HCT116 (cell line): ENCODE measurements around the gene SLC2A9. TPM values are rescaled to one million over a fixed set of nuclear protein-coding genes. Genes with fewer than 3 reads are reported as not detected.

ENCODE experiments used
- ATAC-seq: fragments of 200-7000 bp; cut with Tn5 transposase; 2 replicates; pipeline ENCODE4 v1.9.1; 2020; ENCODE audit warnings: mild to moderate bottlenecking, moderate library complexity
- BruUV-seq: library from RNA; stranded (reverse); fragments of 400-500 nt; replicated peaks from 2 replicates; lab custom pipeline; 2021; lab: Mats Ljungman, UMichigan
- CTCF ChIA-PET: fragments of 300-600 bp; sonication (Branson Sonifier 250); formaldehyde crosslinking; loops from one replicate; lab custom pipeline; 2021; ENCODE audit warnings: antibody characterized with exemption; lab: Charles Lee
- POLR2A ChIA-PET: fragments of 300-600, 350-600 bp; sonication (Branson Sonifier 250); formaldehyde crosslinking; loops from one replicate; lab custom pipeline; 2021; ENCODE audit warnings: antibody characterized with exemption; lab: Charles Lee
- RAD21 ChIA-PET, 2 experiments: fragments of 300-600 bp; sonication (Branson Sonifier 250); formaldehyde crosslinking; loops; one replicate each; lab custom pipeline; 2023; ENCODE audit warnings: low total read pairs in 2 of 2; ENCODE audit not compliant: uncharacterized antibody in 2 of 2, unreplicated experiment in 2 of 2, low non-redundant PET in 1 of 2; lab: Charles Lee
- DNase-seq: peaks from one replicate; pipeline ENCODE4 v3.0.0-alpha.2; 2010; ENCODE audit warnings: low read depth, low spot score
- H2AFZ ChIP-seq: fragments of 200-600 bp; shearing (Covaris generic), sonication (generic); 2 replicates; pipeline ENCODE4 v1.6.1; 2017; ENCODE audit warnings: low read depth, mixed run types, mixed read lengths, antibody characterized with exemption, low read length; ENCODE audit not compliant: poor library complexity, severe bottlenecking
- H3K27ac ChIP-seq: 2 replicates; pipeline ENCODE4 v1.5.1; 2012; ENCODE audit warnings: low read depth, low read length
- H3K27me3 ChIP-seq: fragments of 200-600 bp; sonication (generic); 2 replicates; pipeline ENCODE4 v1.6.1; 2016; ENCODE audit warnings: mixed run types, low read length, mixed read lengths; ENCODE audit not compliant: insufficient read depth
- H3K36me3 ChIP-seq, 2 experiments: fragments of 200-500 bp in 1 of 2; fragments of 200-600 bp in 1 of 2; sonication (Bioruptor generic) in 1 of 2; sonication (generic) in 1 of 2; 2 replicates each; pipeline versions ENCODE4 v1.5.1 to v1.6.1; 2014 to 2016; ENCODE audit warnings: low read length in 2 of 2, inconsistent platforms in 1 of 2, mixed read lengths in 1 of 2, mixed run types in 1 of 2; ENCODE audit not compliant: insufficient read depth in 2 of 2, control insufficient read depth in 1 of 2
- H3K4me1 ChIP-seq, 2 experiments: fragments of 200-600 bp in 1 of 2; sonication (generic) in 1 of 2; 2 replicates each; pipeline versions ENCODE4 v1.5.1 to v1.6.1; 2012 to 2017; ENCODE audit warnings: low read length in 2 of 2, inconsistent platforms in 1 of 2, mild to moderate bottlenecking in 1 of 2, mixed read lengths in 1 of 2, mixed run types in 1 of 2, moderate library complexity in 1 of 2; ENCODE audit not compliant: insufficient read depth in 2 of 2, control insufficient read depth in 1 of 2
- H3K4me2 ChIP-seq: fragments of 200-600 bp; sonication (generic); 2 replicates; pipeline ENCODE4 v1.6.1; 2017; ENCODE audit warnings: mixed run types, low read length, mixed read lengths
- H3K4me3 ChIP-seq, 2 experiments: fragments of 200-600 bp in 1 of 2; sonication (generic) in 1 of 2; replicated peaks in 1 of 2; 2 replicates each; pipeline ENCODE4 v1.5.1; 2011 to 2016; ENCODE audit warnings: low read length in 2 of 2, control low read depth in 1 of 2, low read depth in 1 of 2, mild to moderate bottlenecking in 1 of 2, mixed read lengths in 1 of 2, mixed run types in 1 of 2
- H3K79me2 ChIP-seq: fragments of 200-600 bp; sonication (generic); 2 replicates; pipeline ENCODE4 v1.6.1; 2017; ENCODE audit warnings: mild to moderate bottlenecking, mixed run types, low read length, moderate library complexity, mixed read lengths; ENCODE audit not compliant: insufficient read depth
- H3K9ac ChIP-seq: fragments of 200-600 bp; sonication (generic); 2 replicates; pipeline ENCODE4 v1.6.1; 2016; ENCODE audit warnings: low read length, mixed read lengths
- H3K9me2 ChIP-seq: fragments of 200-600 bp; sonication (generic), shearing (Covaris generic); 2 replicates; pipeline ENCODE4 v1.6.1; 2017; ENCODE audit warnings: mixed run types, mild to moderate bottlenecking, moderate library complexity; ENCODE audit not compliant: insufficient read depth
- H3K9me3 ChIP-seq, 2 experiments: fragments of 200-500 bp in 1 of 2; fragments of 200-600 bp in 1 of 2; sonication (Bioruptor generic) in 1 of 2; sonication (generic) in 1 of 2; 2 replicates each; pipeline ENCODE4 v1.6.1; 2014 to 2017; ENCODE audit warnings: low read length in 2 of 2, mixed read lengths in 2 of 2, inconsistent platforms in 1 of 2, low read depth in 1 of 2, mild to moderate bottlenecking in 1 of 2, mixed run types in 1 of 2, moderate library complexity in 1 of 2; ENCODE audit not compliant: control insufficient read depth in 1 of 2, insufficient read depth in 1 of 2
- H4K20me1 ChIP-seq: fragments of 200-600 bp; sonication (generic), shearing (Covaris generic); 2 replicates; pipeline ENCODE4 v1.6.1; 2017; ENCODE audit warnings: mixed run types, mild to moderate bottlenecking, moderate library complexity; ENCODE audit not compliant: insufficient read depth
- CBX3 ChIP-seq: IDR thresholded peaks from 2 replicates; pipeline ENCODE4 v1.6.1; 2012; ENCODE audit warnings: low read depth
- CEBPB ChIP-seq: IDR thresholded peaks from 2 replicates; pipeline ENCODE4 v1.6.1; 2012; ENCODE audit warnings: low read depth
- CTCF ChIP-seq, 3 experiments: fragments of 200-600 bp in 1 of 3; sonication (generic) in 1 of 3; IDR thresholded peaks in 2 of 3; conservative IDR thresholded peaks in 1 of 3; 2 replicates each; pipeline ENCODE4 v1.5.1; 2012 to 2017; ENCODE audit warnings: low read depth in 2 of 3, low read length in 2 of 3, antibody characterized with exemption in 1 of 3, borderline replicate concordance in 1 of 3, control low read depth in 1 of 3, mild to moderate bottlenecking in 1 of 3, mixed read lengths in 1 of 3, mixed run types in 1 of 3, moderate library complexity in 1 of 3; ENCODE audit not compliant: insufficient read depth in 1 of 3
- ELF1 ChIP-seq: IDR thresholded peaks from 2 replicates; pipeline ENCODE4 v1.6.1; 2012; ENCODE audit warnings: low read depth, borderline replicate concordance
- EZH2 ChIP-seq: fragments of 200-600 bp; sonication (generic); IDR thresholded peaks from 2 replicates; pipeline ENCODE4 v1.6.1; 2017; ENCODE audit warnings: antibody characterized with exemption, mixed run types
- EZH2phosphoT487 ChIP-seq: fragments of 200-600 bp; IDR thresholded peaks from 2 replicates; pipeline ENCODE4 v1.6.1; 2018; ENCODE audit warnings: antibody characterized with exemption, borderline replicate concordance
- SIN3A ChIP-seq: IDR thresholded peaks from 2 replicates; pipeline ENCODE4 v1.6.1; 2012; ENCODE audit warnings: low read depth
- SP1 ChIP-seq: IDR thresholded peaks from 2 replicates; pipeline ENCODE4 v1.6.1; 2012; ENCODE audit warnings: low read depth
- ZFX ChIP-seq: fragments of 450-650 bp; IDR thresholded peaks from 2 replicates; pipeline ENCODE4 v1.6.1; 2017
- ZNF274 ChIP-seq: fragments of 200-500 bp; sonication (Bioruptor generic); IDR thresholded peaks from 2 replicates; pipeline ENCODE4 v1.6.1; 2014; ENCODE audit warnings: mild to moderate bottlenecking, low read depth, low read length, inconsistent platforms
- intact Hi-C: fragments of 100-400 bp; cut with micrococcal nuclease; formaldehyde crosslinking; loops from 2 replicates; pipeline ENCODE4 v1.10.0; 2022
- total RNA-seq: library from RNA; stranded (reverse); gene quantifications from one replicate; pipeline ENCODE4 v1.2.1, GENCODE V29; 2021; ENCODE audit not compliant: unreplicated experiment
- TF ChIP-seq, protein P1 (sequence below): IDR thresholded peaks from 2 replicates; pipeline ENCODE4 v1.6.1; 2012

Gene SLC2A9
- total RNA-seq, 1 experiment from 2014 or later: 2.2 TPM

DNA sequence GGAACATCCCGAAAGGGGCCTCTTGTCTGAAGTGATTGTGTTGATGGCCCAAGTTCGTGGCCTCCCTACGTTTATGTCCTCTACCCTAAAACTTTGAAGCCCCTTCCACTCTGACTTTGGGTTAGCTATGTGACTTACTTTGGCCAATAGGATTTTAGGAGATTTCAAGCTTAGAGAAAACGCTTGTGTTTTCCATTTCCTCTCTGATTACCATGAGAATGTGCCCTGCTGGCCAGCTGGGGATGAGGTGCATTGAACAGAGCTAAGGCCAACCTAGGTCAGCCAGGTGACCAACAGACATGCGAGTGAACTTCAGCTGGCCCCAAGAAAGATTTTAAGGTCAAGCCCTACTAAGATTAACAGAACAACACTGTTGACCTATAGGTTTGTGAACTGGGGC, 82.4 kb downstream of the SLC2A9 start:
- TF ChIP-seq SP1: no peak
- no peak for TF ChIP-seq CTCF (IDR thresholded peaks at IDR 0.05 in 2 of 3, conservative IDR thresholded peaks at IDR 0.05 in 1 of 3; ENCODE audit: borderline replicate concordance in 1 of 3, insufficient read depth in 1 of 3, low read depth in 2 of 3, low read length in 2 of 3)
- no peak for TF ChIP-seq ZNF274
- TF ChIP-seq, protein P1, sequence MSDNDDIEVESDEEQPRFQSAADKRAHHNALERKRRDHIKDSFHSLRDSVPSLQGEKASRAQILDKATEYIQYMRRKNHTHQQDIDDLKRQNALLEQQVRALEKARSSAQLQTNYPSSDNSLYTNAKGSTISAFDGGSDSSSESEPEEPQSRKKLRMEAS: no peak
- TF ChIP-seq CBX3: no peak
- no peak for TF ChIP-seq EZH2phosphoT487
- no peak for TF ChIP-seq SIN3A
- TF ChIP-seq ELF1: no peak
- TF ChIP-seq CEBPB: no peak
- no peak for TF ChIP-seq EZH2
- TF ChIP-seq ZFX: no peak
- POLR2A ChIA-PET: no interaction called here
- H3K4me1 ChIP-seq: no peaks in the 10 kb centered on the region
- ATAC-seq (no peak), DNase-seq (no peak)
- H3K4me2 ChIP-seq: no peak overlapping the region
- no TSS peak for BruUV-seq
- no peaks in the 10 kb centered on the region for H4K20me1 ChIP-seq
- no peaks in the 10 kb centered on the region for H3K9me2 ChIP-seq
- CTCF ChIA-PET: no interaction called here
- RAD21 ChIA-PET: no interaction called here
- no peaks in the 10 kb centered on the region for H3K36me3 ChIP-seq
- H3K79me2 ChIP-seq: no peaks in the 10 kb centered on the region
- no peak overlapping the region for H3K4me3 ChIP-seq
- no peak overlapping the region for H3K9ac ChIP-seq
- no peaks in the 10 kb centered on the region for H3K9me3 ChIP-seq
- H3K27me3 ChIP-seq: no peaks in the 10 kb centered on the region
- H2AFZ ChIP-seq: no peak overlapping the region
- no peak overlapping the region for H3K27ac ChIP-seq
- intact Hi-C loops: no loop called here
